ENCODE results near the gene IL13.

- no peak for TF ChIP-seq CTCF (IDR thresholded peaks at IDR 0.05)
- TF ChIP-seq POLR2A (IDR thresholded peaks at IDR 0.05), result no peak
Observed at GRCh38 chr5:132640613-132641012, 17.4 kb upstream of the IL13 start.

Data from thyroid gland (tissue), 4 donors.